22Rv1 (cell line): ENCODE results near the gene ZCCHC17.

Source experiments
- ZFX ChIP-seq: fragments of 450-650 bp; IDR thresholded peaks from 2 replicates; pipeline ENCODE4 v1.6.1; 2017; ENCODE audit warnings: antibody characterized with exemption, borderline replicate concordance
- TF ChIP-seq, protein P1 (sequence below): fragments of 450-650 bp; IDR thresholded peaks from 2 replicates; pipeline ENCODE4 v1.5.1; 2017; ENCODE audit warnings: mild to moderate bottlenecking

DNA sequence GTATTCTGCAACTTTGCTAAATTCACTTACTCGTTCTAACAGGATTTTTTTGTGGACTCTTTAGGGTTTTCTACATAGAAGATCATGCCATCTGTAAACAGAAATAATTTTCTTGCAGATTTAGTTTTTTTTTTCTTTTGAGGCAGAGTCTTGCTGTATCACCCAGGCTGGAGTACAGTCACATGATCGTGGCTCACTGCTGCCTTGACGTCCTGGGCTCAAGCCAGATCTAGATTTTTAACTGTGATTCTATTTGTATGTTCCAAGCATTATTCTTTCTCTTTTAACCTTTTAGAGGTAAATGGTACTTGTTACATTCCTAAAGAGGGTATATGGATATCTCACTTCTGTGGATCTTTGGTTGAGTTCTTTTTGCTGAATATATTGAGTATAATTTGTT, 57.5 kb downstream of the ZCCHC17 start:
- TF ChIP-seq, protein P1, sequence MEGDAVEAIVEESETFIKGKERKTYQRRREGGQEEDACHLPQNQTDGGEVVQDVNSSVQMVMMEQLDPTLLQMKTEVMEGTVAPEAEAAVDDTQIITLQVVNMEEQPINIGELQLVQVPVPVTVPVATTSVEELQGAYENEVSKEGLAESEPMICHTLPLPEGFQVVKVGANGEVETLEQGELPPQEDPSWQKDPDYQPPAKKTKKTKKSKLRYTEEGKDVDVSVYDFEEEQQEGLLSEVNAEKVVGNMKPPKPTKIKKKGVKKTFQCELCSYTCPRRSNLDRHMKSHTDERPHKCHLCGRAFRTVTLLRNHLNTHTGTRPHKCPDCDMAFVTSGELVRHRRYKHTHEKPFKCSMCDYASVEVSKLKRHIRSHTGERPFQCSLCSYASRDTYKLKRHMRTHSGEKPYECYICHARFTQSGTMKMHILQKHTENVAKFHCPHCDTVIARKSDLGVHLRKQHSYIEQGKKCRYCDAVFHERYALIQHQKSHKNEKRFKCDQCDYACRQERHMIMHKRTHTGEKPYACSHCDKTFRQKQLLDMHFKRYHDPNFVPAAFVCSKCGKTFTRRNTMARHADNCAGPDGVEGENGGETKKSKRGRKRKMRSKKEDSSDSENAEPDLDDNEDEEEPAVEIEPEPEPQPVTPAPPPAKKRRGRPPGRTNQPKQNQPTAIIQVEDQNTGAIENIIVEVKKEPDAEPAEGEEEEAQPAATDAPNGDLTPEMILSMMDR = no peak
- TF ChIP-seq ZFX = no peak
